Parathyroid adenoma (tissue), 2 donors: Measurements from ENCODE around the gene RNF13.
"Not testable (repeated sequence)": the region's sequence is repeated elsewhere in the genome, so short reads cannot be mapped to it uniquely, and the experiment has no call there.

Experiments used
- H2AFZ ChIP-seq: fragments of 300-600 bp; sonication (generic); one replicate; pipeline ENCODE4 v1.7.0; 2017; ENCODE audit warnings: antibody characterized with exemption, mild to moderate bottlenecking
- H3K27ac ChIP-seq: fragments of 300-600 bp; sonication (generic); one replicate; pipeline ENCODE4 v1.7.0; 2017
- H3K27me3 ChIP-seq: fragments of 300-600 bp; sonication (generic); one replicate; pipeline ENCODE4 v1.7.0; 2017; ENCODE audit warnings: low read length; ENCODE audit not compliant: control insufficient read depth, insufficient read depth
- H3K36me3 ChIP-seq: fragments of 300-600 bp; sonication (generic); one replicate; pipeline ENCODE4 v1.7.0; 2017; ENCODE audit warnings: low read length; ENCODE audit not compliant: control insufficient read depth, insufficient read depth
- H3K4me1 ChIP-seq: fragments of 300-600 bp; sonication (generic); one replicate; pipeline ENCODE4 v1.7.0; 2017; ENCODE audit warnings: control low read depth
- H3K4me2 ChIP-seq: fragments of 300-600 bp; sonication (generic); one replicate; pipeline ENCODE4 v1.7.0; 2017; ENCODE audit warnings: low read length
- H3K4me3 ChIP-seq: fragments of 300-600 bp; sonication (generic); one replicate; pipeline ENCODE4 v1.7.0; 2017; ENCODE audit warnings: low read depth, low read length
- H3K79me2 ChIP-seq: fragments of 300-600 bp; sonication (generic); one replicate; pipeline ENCODE4 v1.7.0; 2017; ENCODE audit warnings: control low read depth
- H3K9ac ChIP-seq: fragments of 300-600 bp; sonication (generic); one replicate; pipeline ENCODE4 v1.7.0; 2017; ENCODE audit warnings: mild to moderate bottlenecking
- H3K9me3 ChIP-seq: fragments of 300-600 bp; sonication (generic); one replicate; pipeline ENCODE4 v1.7.0; 2017; ENCODE audit warnings: low read length; ENCODE audit not compliant: control insufficient read depth
- CTCF ChIP-seq: fragments of 300-600 bp; sonication (generic); IDR thresholded peaks from one replicate; pipeline ENCODE4 v1.7.0; 2017; ENCODE audit warnings: antibody characterized with exemption, mild to moderate bottlenecking
- donor health status: primary hyperparathyroidism.

The RNF13 gene

GRCh38 chr3:149975919-149976318 lies 162.9 kb downstream of the RNF13 start:
- no peak for TF ChIP-seq CTCF
- H3K27ac ChIP-seq: no peak overlapping the region
- no peaks in the 10 kb centered on the region for H3K4me1 ChIP-seq

GRCh38 chr3:149977386-149977785 lies 164.4 kb downstream of the RNF13 start:
- Histone ChIP-seq H3K4me2 (no peak overlapping the region), H3K9ac (no peak overlapping the region), H3K79me2 (no peaks in the 10 kb centered on the region), H2AFZ (no peak overlapping the region), H3K27me3 (no peaks in the 10 kb centered on the region), H3K4me1 (no peaks in the 10 kb centered on the region), H3K36me3 (no peaks in the 10 kb centered on the region), H3K4me3 (no peak overlapping the region), H3K9me3 (no peaks in the 10 kb centered on the region), H3K27ac (no peak overlapping the region)
- no peak for TF ChIP-seq CTCF

More at GRCh38 chr3:149975919-149976318, 162.9 kb downstream of the RNF13 start:
- Histone ChIP-seq H2AFZ (no peak overlapping the region), H3K4me2 (no peak overlapping the region), H3K9me3 (no peaks in the 10 kb centered on the region), H3K27me3 (no peaks in the 10 kb centered on the region), H3K79me2 (no peaks in the 10 kb centered on the region), H3K9ac (no peak overlapping the region), H3K4me3 (no peak overlapping the region), H3K36me3 (no peaks in the 10 kb centered on the region)

- not testable (repeated sequence) for H3K27me3 ChIP-seq, H3K9me3 ChIP-seq, H3K27ac ChIP-seq, H3K79me2 ChIP-seq, H3K4me2 ChIP-seq, H3K4me1 ChIP-seq, H3K36me3 ChIP-seq, H3K4me3 ChIP-seq, H2AFZ ChIP-seq, H3K9ac ChIP-seq
These were observed 169.0 kb downstream of the RNF13 start for GRCh38 chr3:149981979-149982378.

GRCh38 chr3:149983053-149983452 lies 170.0 kb downstream of the RNF13 start:
- H3K79me2 ChIP-seq, H3K36me3 ChIP-seq, H3K27ac ChIP-seq, H2AFZ ChIP-seq, H3K4me3 ChIP-seq, H3K9ac ChIP-seq, H3K9me3 ChIP-seq, H3K27me3 ChIP-seq, H3K4me1 ChIP-seq, H3K4me2 ChIP-seq: not testable (repeated sequence)

GRCh38 chr3:149983628-149984027 lies 170.6 kb downstream of the RNF13 start:
- Histone ChIP-seq H3K27me3 (no peaks in the 10 kb centered on the region), H3K36me3 (no peaks in the 10 kb centered on the region), H3K9me3 (no peaks in the 10 kb centered on the region), H3K9ac (no peak overlapping the region), H2AFZ (no peak overlapping the region), H3K4me2 (no peak overlapping the region), H3K27ac (no peak overlapping the region), H3K4me1 (no peaks in the 10 kb centered on the region), H3K79me2 (no peaks in the 10 kb centered on the region), H3K4me3 (no peak overlapping the region)
- no peak for TF ChIP-seq CTCF

- TF ChIP-seq CTCF: no peak
- Histone ChIP-seq H2AFZ (no peak overlapping the region), H3K36me3 (no peaks in the 10 kb centered on the region), H3K79me2 (no peaks in the 10 kb centered on the region), H3K9ac (no peak overlapping the region), H3K27ac (no peak overlapping the region), H3K9me3 (no peaks in the 10 kb centered on the region), H3K4me3 (no peak overlapping the region), H3K4me1 (no peaks in the 10 kb centered on the region), H3K4me2 (no peak overlapping the region), H3K27me3 (no peaks in the 10 kb centered on the region)
These were observed 176.3 kb downstream of the RNF13 start for GRCh38 chr3:149989307-149989706.
